ENCODE results near the gene MMP1. TPM values are rescaled to one million over a fixed set of nuclear protein-coding genes. Genes with fewer than 3 reads are reported as not detected.
"Not testable (repeated sequence)": the region's sequence is repeated elsewhere in the genome, so short reads cannot be mapped to it uniquely, and the experiment has no call there.

Gene MMP1
- total and polyA plus RNA-seq, 8 donors, result 0.20 to 1.7 (median 0.70) TPM; not detected in 1

DNA sequence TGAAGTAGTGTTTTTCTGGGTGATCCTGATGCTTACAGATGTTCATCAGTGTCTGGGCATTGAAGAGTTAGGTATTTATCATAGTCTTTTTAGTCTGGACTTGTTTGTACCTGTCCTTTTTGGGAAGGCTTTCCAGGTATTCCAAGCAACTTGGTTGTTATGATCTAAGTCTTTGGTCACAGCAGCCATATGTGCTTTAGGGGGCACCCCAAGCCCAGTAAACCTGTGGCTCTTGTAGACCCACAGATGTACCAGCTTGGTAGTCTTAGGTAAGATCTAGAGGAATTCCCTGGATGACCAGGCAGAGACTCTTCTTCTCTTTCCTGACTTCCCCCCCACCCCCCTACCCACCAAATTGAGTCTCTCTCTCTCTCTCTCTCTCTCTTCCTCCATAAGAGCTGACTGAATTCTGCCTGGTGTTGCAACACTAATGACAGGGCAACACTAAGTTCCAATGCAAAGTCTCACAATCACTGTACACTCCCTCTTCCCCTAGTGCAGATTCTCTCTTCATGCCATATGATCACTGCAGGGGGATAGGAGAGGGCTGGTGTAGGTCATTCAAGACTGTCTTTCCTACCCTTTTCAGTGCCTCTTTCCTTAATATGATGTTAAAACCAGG, 48.7 kb downstream of the MMP1 start:
- ATAC-seq, result no peak
- no peaks in the 10 kb centered on the region for H3K9me3 ChIP-seq
- H3K36me3 ChIP-seq, result no peaks in the 10 kb centered on the region
- intact Hi-C loops (cut with DNase I), result no loop called here
- H3K4me3 ChIP-seq, result no peak overlapping the region
- DNase-seq, result no peak
- H3K4me1 ChIP-seq, result no peaks in the 10 kb centered on the region
- H3K27ac ChIP-seq, result no peak overlapping the region
- TF ChIP-seq, protein P1, sequence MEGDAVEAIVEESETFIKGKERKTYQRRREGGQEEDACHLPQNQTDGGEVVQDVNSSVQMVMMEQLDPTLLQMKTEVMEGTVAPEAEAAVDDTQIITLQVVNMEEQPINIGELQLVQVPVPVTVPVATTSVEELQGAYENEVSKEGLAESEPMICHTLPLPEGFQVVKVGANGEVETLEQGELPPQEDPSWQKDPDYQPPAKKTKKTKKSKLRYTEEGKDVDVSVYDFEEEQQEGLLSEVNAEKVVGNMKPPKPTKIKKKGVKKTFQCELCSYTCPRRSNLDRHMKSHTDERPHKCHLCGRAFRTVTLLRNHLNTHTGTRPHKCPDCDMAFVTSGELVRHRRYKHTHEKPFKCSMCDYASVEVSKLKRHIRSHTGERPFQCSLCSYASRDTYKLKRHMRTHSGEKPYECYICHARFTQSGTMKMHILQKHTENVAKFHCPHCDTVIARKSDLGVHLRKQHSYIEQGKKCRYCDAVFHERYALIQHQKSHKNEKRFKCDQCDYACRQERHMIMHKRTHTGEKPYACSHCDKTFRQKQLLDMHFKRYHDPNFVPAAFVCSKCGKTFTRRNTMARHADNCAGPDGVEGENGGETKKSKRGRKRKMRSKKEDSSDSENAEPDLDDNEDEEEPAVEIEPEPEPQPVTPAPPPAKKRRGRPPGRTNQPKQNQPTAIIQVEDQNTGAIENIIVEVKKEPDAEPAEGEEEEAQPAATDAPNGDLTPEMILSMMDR (IDR thresholded peaks at IDR 0.05), result no peak
- no peak for FAIRE-seq
- peaks cover 0 to 4% (median 0%) of the 10 kb centered on the region in 4 donors for H3K27me3 ChIP-seq

DNA sequence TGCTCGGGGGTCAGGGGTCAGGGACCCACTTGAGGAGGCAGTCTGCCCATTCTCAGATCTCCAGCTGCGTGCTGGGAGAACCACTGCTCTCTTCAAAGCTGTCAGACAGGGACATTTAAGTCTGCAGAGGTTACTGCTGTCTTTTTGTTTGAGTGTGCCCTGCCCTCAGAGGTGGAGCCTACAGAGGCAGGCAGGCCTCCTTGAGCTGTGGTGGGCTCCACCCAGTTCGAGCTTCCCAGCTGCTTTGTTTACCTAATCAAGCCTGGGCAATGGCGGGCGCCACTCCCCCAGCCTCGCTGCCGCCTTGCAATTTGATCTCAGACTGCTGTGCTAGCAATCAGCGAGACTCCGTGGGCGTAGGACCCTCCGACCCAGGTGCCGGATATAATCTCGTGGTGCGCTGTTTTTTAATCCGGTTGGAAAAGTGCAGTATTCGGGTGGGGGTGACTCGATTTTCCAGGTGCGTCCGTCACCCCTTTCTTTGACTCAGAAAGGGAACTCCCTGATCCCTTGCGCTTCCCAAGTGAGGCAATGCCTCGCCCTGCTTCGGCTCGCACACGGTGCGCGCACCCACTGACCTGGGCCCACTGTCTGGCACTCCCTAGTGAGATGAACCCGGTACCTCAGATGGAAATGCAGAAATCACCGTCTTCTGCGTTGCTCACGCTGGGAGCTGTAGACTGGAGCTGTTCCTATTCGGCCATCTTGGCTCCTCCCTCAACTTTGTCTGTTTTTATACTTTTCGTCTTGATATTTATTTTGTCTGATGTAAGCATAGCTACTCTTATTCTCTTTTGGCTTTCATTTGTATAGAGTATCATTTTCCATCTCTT, 51.0 kb downstream of the MMP1 start:
- H3K27ac ChIP-seq; H3K36me3 ChIP-seq; H3K4me1 ChIP-seq; FAIRE-seq; DNase-seq; H3K9me3 ChIP-seq; intact Hi-C loops (cut with DNase I); ATAC-seq; H3K27me3 ChIP-seq: not testable (repeated sequence)
- peak overlapping the region in 1 of 4 donors; percentile 34 for H3K4me3 ChIP-seq
- WGBS, 2 donors, result 63 to 80% methylated on average over 27 to 32 of the region's 32 CpGs

Other genes with a start within 250 kb of the MMP1 start
- not detected for gene MMP20, start 172.8 kb downstream of the MMP1 start, total RNA-seq
- not detected for gene MMP20, start 172.8 kb downstream of the MMP1 start, polyA plus RNA-seq
- gene MMP27, start 92.4 kb downstream of the MMP1 start, total RNA-seq, result under 1 TPM in 1 of 6 donors, not detected in 5; 0.09 TPM
- gene MMP27, start 92.4 kb downstream of the MMP1 start, polyA plus RNA-seq, result not detected
- under 1 TPM in 1 of 6 donors, not detected in 5; 0.15 TPM for gene MMP8, start 73.2 kb downstream of the MMP1 start, total RNA-seq
- gene MMP8, start 73.2 kb downstream of the MMP1 start, polyA plus RNA-seq, result under 1 TPM; 0.05 to 0.08 TPM
- 1 to 10 TPM in 1 of 6 donors, under 1 TPM in 5; 0.09 to 2.9 (median 0.24) TPM for gene MMP10, start 17.5 kb downstream of the MMP1 start, total RNA-seq
- under 1 TPM in 1 of 2 donors, not detected in 1; 0.40 TPM for gene MMP10, start 17.5 kb downstream of the MMP1 start, polyA plus RNA-seq
- gene MMP3, start 45.4 kb upstream of the MMP1 start, total RNA-seq, result under 1 TPM in 1 of 6 donors, not detected in 5; 0.16 TPM
- gene MMP3, start 45.4 kb upstream of the MMP1 start, polyA plus RNA-seq, result under 1 TPM in 1 of 2 donors, not detected in 1; 0.05 TPM
- gene MMP12, start 76.8 kb upstream of the MMP1 start, total RNA-seq, result under 1 TPM in 2 of 6 donors, not detected in 4; 0.12 to 0.19 TPM
- not detected for gene MMP12, start 76.8 kb upstream of the MMP1 start, polyA plus RNA-seq
- gene MMP13, start 157.6 kb upstream of the MMP1 start, total RNA-seq, result under 1 TPM in 2 of 6 donors, not detected in 4; 0.09 to 0.12 TPM
- not detected for gene MMP13, start 157.6 kb upstream of the MMP1 start, polyA plus RNA-seq